Aorta (tissue), 5 donors: ENCODE measurements around the gene ADAP1. TPM values are rescaled to one million over a fixed set of nuclear protein-coding genes. Genes with fewer than 3 reads are reported as not detected.
A peak's percentile ranks its signal among the peaks of the same experiment; 100 is the strongest.

Experiments used
- ATAC-seq: fragments of 200-7000 bp; cut with Tn5 transposase; one replicate; pipeline ENCODE4 v1.9.1; 2022; ENCODE audit warnings: moderate library complexity; ENCODE audit not compliant: low FRiP score
- DNase-seq, 2 donors: peaks; one replicate each; pipeline ENCODE4 v3.0.0-alpha.2; 2020
- H3K27ac ChIP-seq, 2 donors: one replicate each; pipeline ENCODE4 v1.5.1; 2013; ENCODE audit warnings: low read length in 2 of 2, mild to moderate bottlenecking in 2 of 2, moderate library complexity in 2 of 2, control low read depth in 1 of 2, inconsistent platforms in 1 of 2, low read depth in 1 of 2
- H3K27me3 ChIP-seq, 2 donors: one replicate each; pipeline ENCODE4 v1.6.1; 2013; ENCODE audit warnings: control low read depth in 1 of 2, low read length in 1 of 2, mild to moderate bottlenecking in 1 of 2, moderate library complexity in 1 of 2; ENCODE audit not compliant: insufficient read depth in 2 of 2, control insufficient read depth in 1 of 2
- H3K36me3 ChIP-seq, 2 donors: one replicate each; pipeline ENCODE4 v1.6.1; 2013; ENCODE audit warnings: control low read depth in 1 of 2, low read length in 1 of 2, mild to moderate bottlenecking in 1 of 2; ENCODE audit not compliant: insufficient read depth in 2 of 2, control insufficient read depth in 1 of 2
- H3K4me1 ChIP-seq, 2 donors: one replicate each; pipeline ENCODE4 v1.6.1; 2013; ENCODE audit warnings: low read length in 2 of 2, control low read depth in 1 of 2, mild to moderate bottlenecking in 1 of 2, moderate library complexity in 1 of 2; ENCODE audit not compliant: insufficient read depth in 2 of 2, control insufficient read depth in 1 of 2
- H3K4me3 ChIP-seq, 2 donors: one replicate each; pipeline ENCODE4 v1.5.1; 2013; ENCODE audit warnings: low read length in 2 of 2, control low read depth in 1 of 2, mild to moderate bottlenecking in 1 of 2
- H3K9me3 ChIP-seq: one replicate; pipeline ENCODE4 v1.6.1; 2013; ENCODE audit warnings: mild to moderate bottlenecking, low read length; ENCODE audit not compliant: control insufficient read depth
- WGBS, 2 donors: extraction: QIAGEN DNeasy Blood & Tissue Kit; methylation state at CpG; one replicate each; pipeline ENCODE4 v1.1.7; 2013; 5-methylcytosine and 5-hydroxymethylcytosine counted together
- intact Hi-C, 2 donors: fragments of 100-400 bp; cut with DNase I; formaldehyde crosslinking; loops; one replicate each; pipeline versions ENCODE4 v1.14.2 to v1.15.0; 2022
- polyA plus RNA-seq, 2 donors: library from polyadenylated mRNA; stranded (reverse); fragments of 200-250 nt; gene quantifications; one replicate each; pipeline ENCODE4 v1.2.3, GENCODE V29; 2013
- total RNA-seq, 2 donors: library from RNA; stranded (reverse); fragmentation: NEBNext Ultra II Directional; extraction: Animal tissue kit (Norgen Biotek cat#: 25700); gene quantifications; one replicate each; pipeline ENCODE4 v1.2.1, GENCODE V29; 2021
- donor health status: healthy with polysubstance abuse.
- donor health status: Bipolar disorder and iron deficiency.
- donor health status: DM: no; HTN: no; CAD: no.
- donor health status: DM: no; HTN: no; CAD: no.
- donor health status: DM: yes; HTN: yes; CAD: no.

ADAP1 gene
- total and polyA plus RNA-seq, 4 donors, result 4.3 to 16.9 (median 11.4) TPM

- Histone ChIP-seq H3K4me1 (no peaks in the 10 kb centered on the region), H3K36me3 (no peaks in the 10 kb centered on the region), H3K27me3 (no peaks in the 10 kb centered on the region), H3K4me3 (no peak overlapping the region), H3K9me3 (no peaks in the 10 kb centered on the region), H3K27ac (no peak overlapping the region)
- DNase-seq (peak; percentile 40 to 48), ATAC-seq (peak; percentile 29)
- intact Hi-C loops, result no loop called here
- 88 to 91% methylated on average over 34 of the region's 34 CpGs for WGBS, 2 donors
These were observed 19.9 kb downstream of the ADAP1 start for GRCh38 chr7:934469-935163.

GRCh38 chr7:932651-932975 lies 21.9 kb downstream of the ADAP1 start:
- H3K36me3 ChIP-seq, result no peaks in the 10 kb centered on the region
- 89 to 98% methylated on average over 11 of the region's 11 CpGs for WGBS, 2 donors
- no peak for ATAC-seq
- H3K4me1 ChIP-seq, result no peaks in the 10 kb centered on the region
- no peak overlapping the region for H3K27ac ChIP-seq
- H3K4me3 ChIP-seq, result no peak overlapping the region
- no peaks in the 10 kb centered on the region for H3K9me3 ChIP-seq
- intact Hi-C loops, result no loop called here
- peak; percentile 36 to 54 for DNase-seq
- no peaks in the 10 kb centered on the region for H3K27me3 ChIP-seq

GRCh38 chr7:931871-932650 lies 22.4 kb downstream of the ADAP1 start:
- ATAC-seq (no peak), DNase-seq (peak; percentile 43 to 62)
- Histone ChIP-seq H3K27ac (no peak overlapping the region), H3K9me3 (no peaks in the 10 kb centered on the region), H3K36me3 (no peaks in the 10 kb centered on the region), H3K27me3 (no peaks in the 10 kb centered on the region), H3K4me3 (no peak overlapping the region), H3K4me1 (no peaks in the 10 kb centered on the region)
- intact Hi-C loops, result no loop called here
- WGBS, 2 donors, result 92 to 94% methylated on average over 21 of the region's 21 CpGs

GRCh38 chr7:930975-931758 lies 23.3 kb downstream of the ADAP1 start:
- peak; percentile 41 for DNase-seq
- intact Hi-C loops, result no loop called here
- Histone ChIP-seq H3K4me3 (no peak overlapping the region), H3K27me3 (no peaks in the 10 kb centered on the region), H3K4me1 (no peaks in the 10 kb centered on the region), H3K27ac (no peak overlapping the region), H3K9me3 (no peaks in the 10 kb centered on the region), H3K36me3 (no peaks in the 10 kb centered on the region)
- 76 to 83% methylated on average over 29 of the region's 29 CpGs for WGBS, 2 donors
- no peak for ATAC-seq

- ATAC-seq (no peak), DNase-seq (peak; percentile 29 to 57)
- Histone ChIP-seq H3K4me1 (no peaks in the 10 kb centered on the region), H3K27me3 (no peaks in the 10 kb centered on the region), H3K27ac (no peak overlapping the region), H3K36me3 (no peaks in the 10 kb centered on the region), H3K9me3 (no peaks in the 10 kb centered on the region), H3K4me3 (no peak overlapping the region)
- intact Hi-C loops, result no loop called here
- 88 to 91% methylated on average over 14 of the region's 14 CpGs for WGBS, 2 donors
These were observed 25.2 kb downstream of the ADAP1 start for GRCh38 chr7:929311-929711.

GRCh38 chr7:927031-927671 lies 27.3 kb downstream of the ADAP1 start:
- Histone ChIP-seq H3K9me3 (no peaks in the 10 kb centered on the region), H3K27ac (no peak overlapping the region), H3K4me1 (no peaks in the 10 kb centered on the region), H3K4me3 (no peak overlapping the region), H3K36me3 (no peaks in the 10 kb centered on the region), H3K27me3 (no peaks in the 10 kb centered on the region)
- DNase-seq, result peak; percentile 41 to 54
- intact Hi-C loops, result no loop called here
- 81 to 90% methylated on average over 21 of the region's 21 CpGs for whole genome bisulfite sequencing, 2 donors
- ATAC-seq, result no peak

- no peak overlapping the region for H3K4me3 ChIP-seq
- no peaks in the 10 kb centered on the region for H3K9me3 ChIP-seq
- H3K4me1 ChIP-seq, result no peaks in the 10 kb centered on the region
- ATAC-seq, result no peak
- no peaks in the 10 kb centered on the region for H3K36me3 ChIP-seq
- DNase-seq, result peak; percentile 28 to 57
- intact Hi-C loops, result no loop called here
- WGBS, 2 donors, result 89 to 91% methylated on average over 40 to 47 of the region's 47 CpGs
- H3K27ac ChIP-seq, result no peak overlapping the region
- H3K27me3 ChIP-seq, result no peaks in the 10 kb centered on the region
These were observed 28.1 kb downstream of the ADAP1 start for GRCh38 chr7:926061-927030.

GRCh38 chr7:925601-926000 lies 28.9 kb downstream of the ADAP1 start:
- no peaks in the 10 kb centered on the region for H3K9me3 ChIP-seq
- intact Hi-C loops, result no loop called here
- 70 to 75% methylated on average over 17 to 18 of the region's 18 CpGs for WGBS, 2 donors
- no peaks in the 10 kb centered on the region for H3K4me1 ChIP-seq
- no peak for ATAC-seq
- no peaks in the 10 kb centered on the region for H3K27me3 ChIP-seq
- H3K36me3 ChIP-seq, result no peaks in the 10 kb centered on the region
- peak; percentile 64 to 77 for DNase-seq
- no peak overlapping the region for H3K27ac ChIP-seq
- no peak overlapping the region for H3K4me3 ChIP-seq
